NCI-H2227 (cell line): ENCODE data around the gene DAD1.
"Not testable (repeated sequence)": the region's sequence is repeated elsewhere in the genome, so short reads cannot be mapped to it uniquely, and the experiment has no call there.

Experiments used
- DNase-seq: peaks from one replicate; lab custom pipeline; 2025; ENCODE audit not compliant: unreplicated experiment; lab: John Stamatoyannopoulos, UW

DAD1 gene

DNA sequence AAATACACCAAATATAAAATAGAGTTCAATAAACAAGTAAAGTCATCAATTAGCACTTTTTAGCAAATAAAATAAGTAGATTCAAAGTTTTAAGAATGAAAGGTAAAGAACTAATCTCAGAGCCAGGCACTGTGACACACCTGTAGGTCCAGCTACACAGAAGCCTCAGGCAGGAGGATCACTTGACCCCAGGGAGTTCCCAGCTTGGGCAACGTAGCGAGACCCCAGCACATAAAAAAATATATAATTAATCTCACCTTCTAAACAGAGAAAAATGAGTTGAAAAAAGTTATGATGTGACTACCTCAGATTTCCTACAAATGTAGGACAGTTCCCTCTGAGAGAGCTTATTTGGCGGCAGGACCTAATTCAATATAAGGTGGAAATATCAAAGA is 19.3 kb downstream of the DAD1 start:
- DNase-seq: no peak

DNA sequence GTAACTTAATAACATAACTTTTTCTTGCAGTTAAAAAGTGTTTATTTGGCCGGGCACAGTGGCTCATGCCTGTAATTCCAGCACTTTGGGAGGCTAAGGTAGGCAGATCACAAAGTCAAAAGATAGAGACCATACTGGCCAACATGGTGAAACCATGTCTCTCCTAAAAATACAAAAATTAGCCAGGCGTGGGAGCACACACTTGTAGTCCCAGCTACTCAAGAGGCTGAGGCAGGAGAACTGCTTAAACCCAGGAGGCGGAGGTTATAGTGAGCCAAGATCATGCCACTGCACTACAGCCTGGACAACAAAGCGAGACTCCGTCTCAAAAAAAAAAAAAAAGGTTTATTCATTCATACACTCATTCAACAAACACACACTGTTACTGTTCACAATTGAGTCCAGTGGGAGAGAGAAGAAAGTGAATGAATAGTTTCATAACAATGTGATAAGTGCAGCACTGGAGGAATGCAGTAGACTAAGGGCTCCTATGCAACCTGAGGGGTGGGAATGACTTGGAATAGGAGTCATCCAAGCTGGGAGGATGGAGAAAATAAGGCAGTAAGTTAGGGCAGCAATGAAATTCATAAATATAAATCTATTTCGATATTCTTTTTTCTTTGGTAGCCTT is 19.8 kb downstream of the DAD1 start:
- no peak for DNase-seq

DNA sequence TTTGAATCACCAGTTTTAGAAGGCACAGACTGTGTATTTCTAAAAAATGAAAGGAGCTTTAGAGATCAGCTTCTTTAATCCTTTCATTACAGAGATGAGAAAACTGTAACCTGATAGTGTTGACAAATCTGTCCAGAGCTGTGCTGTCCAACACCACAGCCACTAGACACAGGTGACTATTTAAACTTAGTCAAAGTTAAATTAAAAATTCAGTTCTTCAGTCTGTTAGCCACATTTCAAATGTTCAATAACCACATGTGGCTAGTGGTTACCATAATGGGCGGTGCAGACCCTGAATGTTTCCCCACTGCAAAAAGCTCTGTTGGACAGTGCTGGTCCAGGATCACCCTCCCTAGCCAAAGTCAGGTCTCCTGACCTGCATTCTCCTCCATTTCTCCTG is 21.6 kb downstream of the DAD1 start:
- no peak for DNase-seq

DNA sequence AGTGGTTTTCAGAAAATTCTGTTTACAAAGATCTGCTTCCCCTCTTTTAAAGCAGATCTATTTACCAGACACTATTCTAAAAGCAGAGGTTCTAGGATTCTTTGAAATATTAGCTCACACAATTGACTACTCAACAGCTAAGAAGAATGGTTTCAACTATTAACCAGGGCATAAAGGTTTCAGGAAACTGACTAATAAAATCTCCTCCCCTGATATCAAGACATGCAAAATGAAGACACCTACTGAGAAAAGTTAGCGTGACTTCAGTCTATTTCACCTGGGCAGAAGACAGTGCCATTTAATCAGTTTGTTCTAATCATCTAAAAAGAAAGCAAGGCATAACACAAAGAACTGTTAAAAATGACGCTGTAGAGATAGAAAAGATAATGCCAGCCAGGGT is 22.2 kb downstream of the DAD1 start:
- DNase-seq: no peak

DNA sequence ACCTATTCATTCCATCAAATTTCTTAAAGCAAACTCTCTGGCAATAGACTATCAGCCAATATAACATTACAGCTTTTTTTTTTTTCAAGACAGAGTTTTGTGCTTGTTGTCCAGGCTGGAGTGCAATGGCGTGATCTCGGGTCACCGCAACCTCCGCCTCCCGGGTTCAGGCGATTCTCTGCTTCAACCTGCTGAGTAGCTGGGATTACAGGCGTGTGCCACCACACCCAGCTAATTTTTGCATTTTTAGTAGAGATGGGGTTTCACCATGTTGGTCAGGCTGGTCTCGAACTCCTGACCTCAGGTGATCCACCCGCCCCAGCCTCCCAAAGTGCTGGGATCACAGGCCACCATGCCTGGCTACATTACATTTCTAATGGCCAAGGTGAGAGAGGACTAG is 22.8 kb downstream of the DAD1 start:
- DNase-seq: not testable (repeated sequence)

DNA sequence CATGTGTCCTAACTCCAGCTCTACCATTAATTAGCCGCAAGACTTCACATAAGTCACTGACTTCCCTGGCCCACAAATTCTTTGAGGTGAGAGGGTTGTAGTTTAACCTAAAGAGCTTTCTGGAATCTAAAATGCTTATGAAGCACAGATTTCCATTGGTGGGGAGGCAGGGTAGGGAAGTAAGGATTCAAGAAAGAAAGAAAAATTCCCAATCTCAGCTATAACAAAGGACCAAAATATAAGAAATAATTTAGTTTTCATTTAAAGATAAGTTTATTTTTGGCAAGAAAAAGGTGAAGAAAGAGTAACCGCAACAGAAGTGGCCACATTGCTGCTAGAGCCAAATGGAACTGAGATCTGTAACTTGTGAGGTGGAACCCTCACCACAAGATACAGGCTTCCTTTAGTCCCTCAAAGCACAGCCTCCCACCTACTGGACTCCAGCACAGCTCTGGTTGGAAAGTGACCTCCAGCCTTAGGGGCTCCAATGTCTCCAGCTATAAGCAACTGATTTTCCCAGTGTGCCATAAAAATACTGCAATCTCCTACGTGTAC is 23.6 kb downstream of the DAD1 start:
- DNase-seq: no peak

DNA sequence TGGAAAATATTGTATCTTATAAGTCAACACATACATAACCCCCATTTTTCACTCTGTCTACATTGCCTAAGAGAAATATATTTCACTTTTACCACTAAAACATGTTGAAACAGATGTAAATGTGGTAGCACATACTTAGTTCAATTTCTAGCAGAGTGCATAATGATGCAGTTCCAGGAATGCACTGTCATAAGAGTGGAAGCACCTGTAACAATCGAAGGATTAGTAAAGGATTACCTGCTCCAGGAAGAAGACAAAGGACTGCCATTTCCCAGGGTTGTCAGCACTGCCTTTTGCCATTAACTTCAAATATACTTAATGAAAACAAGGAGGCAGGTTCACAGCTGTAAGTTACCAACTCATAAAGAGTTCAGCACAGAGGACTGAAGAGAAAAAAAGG is 24.6 kb downstream of the DAD1 start:
- DNase-seq: no peak

DNA sequence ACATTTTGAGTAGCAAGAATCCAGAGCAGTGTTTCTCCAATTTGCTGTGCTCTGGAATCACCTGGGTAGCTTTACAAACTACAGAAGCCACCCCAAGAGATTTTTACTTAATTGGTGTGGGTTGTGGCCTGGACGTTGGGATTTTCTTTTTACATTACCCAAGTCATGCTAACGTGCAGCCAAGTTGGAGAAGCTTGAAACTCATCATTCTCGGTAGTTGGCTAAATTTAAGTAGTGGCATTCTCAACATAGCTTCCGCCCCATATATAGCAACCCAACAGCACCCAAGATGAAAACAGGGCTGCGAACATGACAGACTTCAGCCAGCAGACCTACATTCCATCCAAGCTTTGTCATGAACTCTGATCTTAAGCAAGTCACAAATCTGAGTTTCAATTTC is 25.0 kb downstream of the DAD1 start:
- no peak for DNase-seq

DNA sequence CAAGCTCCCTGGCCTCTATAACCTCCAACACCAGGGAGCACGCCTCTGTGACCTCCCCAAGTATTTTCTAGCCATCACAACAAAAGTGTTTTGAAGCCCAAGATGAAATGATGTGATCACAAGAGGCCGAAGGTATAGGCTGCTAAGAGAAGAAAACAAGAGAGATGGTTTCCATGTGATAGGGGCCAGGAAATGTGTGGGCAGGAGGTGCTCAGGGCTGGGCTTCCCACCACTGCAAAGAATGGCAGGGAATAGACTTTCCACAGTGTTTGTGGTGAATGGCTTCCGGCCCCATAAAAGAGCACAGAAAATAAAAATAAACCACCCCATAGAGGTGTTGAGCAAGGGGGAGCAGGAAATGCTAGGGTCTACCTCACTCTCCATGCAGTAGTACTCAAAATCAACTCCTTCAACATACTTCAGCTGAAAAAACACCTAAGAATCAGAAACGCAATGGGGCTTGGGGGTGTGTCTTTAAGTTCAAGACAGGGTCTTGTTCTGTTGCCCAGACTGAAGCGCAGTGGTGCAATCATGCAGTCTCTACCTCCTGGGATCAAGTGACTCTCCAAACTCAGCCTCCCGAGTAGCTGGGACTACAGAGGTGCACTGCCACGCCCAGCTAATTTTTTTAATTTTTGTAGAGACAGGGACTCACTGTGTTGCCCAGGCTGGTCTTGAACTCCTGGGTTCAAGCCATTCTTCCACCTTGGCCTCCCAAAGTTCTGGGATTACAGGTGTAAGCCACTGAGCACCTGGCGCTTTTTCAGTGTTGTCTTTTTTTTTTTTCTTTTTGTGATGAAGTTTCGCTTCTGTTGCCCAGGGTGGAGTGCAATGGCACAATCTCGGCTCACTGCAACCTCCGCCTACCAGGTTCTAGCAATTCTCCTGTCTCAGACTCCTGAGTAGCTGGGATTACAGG is 27.1 kb downstream of the DAD1 start:
- no peak for DNase-seq

DNA sequence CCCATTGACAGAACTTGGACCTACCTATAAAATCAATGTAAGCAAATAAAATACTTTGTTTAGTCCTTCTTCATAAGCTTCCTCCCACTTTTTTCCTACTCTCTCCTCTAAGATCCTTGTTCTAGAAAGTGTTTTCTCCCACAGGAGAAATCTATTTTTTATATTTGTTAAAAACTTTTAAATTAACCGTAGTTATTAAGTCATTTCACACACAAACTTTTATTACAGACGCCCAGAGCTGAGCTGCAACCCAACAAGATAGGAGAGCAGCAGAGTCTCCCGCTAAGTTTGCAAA is 27.7 kb downstream of the DAD1 start:
- DNase-seq: no peak

DNA sequence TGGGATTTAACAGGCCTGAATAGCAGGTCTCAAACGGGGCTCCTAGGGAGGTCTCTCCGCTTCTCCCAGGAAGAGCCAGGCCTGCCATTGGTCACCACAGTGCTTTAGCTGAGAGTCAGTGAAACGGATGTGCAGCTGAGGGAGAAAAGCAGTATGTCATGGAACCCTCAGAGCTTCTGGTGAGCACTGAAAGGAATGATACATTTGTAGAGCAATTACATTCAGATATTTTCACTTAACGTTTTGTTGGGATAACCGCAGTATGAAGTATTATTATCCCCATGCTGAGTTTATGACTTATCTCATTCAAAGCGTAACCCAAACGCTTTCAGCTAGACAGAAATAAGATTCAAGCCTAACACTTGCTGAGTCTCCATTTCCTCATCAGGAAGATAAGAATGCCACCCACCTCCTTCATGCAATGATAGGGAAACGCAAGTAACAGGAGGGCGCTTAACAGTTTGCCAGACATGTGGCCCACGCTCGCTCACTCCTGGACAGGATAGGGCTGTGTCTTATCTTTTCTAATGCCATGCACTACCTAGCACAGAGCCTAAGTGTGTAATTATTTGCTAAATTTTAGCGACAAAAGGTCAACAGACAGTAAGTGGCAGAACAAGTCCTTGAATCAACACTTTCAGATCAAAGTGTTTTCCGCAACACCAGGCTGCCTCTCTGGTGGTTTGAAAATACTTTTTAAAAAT is 28.2 kb downstream of the DAD1 start:
- no peak for DNase-seq

DNA sequence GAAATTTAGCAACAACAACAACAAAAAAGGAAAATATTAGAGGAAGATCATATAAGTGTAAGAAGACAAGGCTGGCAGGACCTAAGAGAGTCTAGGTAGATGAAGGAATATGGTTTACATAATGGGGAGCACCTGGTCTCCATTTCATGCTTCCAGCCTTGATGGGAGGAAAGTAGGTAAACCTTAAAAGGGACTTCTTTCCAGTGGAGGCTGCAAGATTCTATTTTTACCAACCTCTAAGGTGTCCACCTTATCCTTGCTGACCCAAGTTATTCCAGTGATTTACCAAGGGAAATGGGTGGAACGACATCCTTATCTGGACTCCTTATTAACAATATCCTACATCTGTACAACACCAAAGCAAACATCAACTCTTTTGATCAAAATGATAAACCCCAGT is 30.0 kb downstream of the DAD1 start:
- no peak for DNase-seq

DNA sequence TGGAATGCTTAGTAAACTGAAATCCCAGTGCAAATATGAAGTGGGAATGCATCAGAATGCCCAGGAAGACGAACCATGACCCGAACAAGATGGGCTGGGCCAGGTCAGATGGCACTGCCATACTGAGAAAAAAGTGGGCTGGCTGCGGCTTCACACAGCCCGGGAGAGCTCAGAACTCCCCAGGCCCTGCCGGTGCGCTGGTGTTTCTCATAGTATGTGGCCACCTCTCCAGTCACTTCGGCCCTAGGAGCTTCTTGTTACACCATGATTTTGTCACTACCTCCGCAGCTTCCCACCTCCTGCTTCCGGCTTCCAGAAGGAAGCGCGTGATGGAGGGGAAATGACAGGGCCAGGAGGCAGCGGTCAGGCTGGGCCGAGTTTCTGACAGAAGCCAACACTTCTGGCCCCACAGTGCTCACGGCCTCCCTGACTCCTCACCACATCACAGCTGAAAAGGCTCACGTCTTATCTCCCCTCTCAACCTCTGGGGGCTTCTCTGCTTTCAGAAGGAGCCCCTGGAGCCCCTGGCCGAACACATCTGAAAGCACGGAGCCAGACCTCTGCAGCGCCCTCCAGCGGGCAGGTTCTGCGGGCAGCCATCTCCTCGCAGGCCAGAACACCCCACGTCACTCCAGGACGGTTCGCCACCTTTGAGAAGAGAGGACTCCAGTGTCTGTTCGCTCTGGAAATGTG is 30.7 kb downstream of the DAD1 start:
- DNase-seq: no peak

DNA sequence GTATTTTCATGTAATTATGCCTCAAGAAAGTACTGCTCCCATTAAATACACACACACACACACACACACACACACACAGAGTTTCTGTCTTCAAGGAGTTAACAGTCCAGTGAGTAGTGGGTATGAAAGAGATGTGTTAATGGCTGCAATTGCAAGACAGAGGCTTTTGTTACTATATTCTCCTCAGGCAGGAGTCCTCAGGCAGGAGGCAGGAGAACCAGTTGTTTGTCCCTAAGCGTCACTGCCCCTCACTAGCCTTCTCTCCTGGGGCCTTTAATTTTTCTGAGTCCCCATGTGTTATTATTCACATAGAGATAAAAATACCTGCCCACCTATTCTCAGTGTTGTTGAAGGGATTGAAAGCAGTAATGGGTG is 31.2 kb downstream of the DAD1 start:
- DNase-seq: no peak

DNA sequence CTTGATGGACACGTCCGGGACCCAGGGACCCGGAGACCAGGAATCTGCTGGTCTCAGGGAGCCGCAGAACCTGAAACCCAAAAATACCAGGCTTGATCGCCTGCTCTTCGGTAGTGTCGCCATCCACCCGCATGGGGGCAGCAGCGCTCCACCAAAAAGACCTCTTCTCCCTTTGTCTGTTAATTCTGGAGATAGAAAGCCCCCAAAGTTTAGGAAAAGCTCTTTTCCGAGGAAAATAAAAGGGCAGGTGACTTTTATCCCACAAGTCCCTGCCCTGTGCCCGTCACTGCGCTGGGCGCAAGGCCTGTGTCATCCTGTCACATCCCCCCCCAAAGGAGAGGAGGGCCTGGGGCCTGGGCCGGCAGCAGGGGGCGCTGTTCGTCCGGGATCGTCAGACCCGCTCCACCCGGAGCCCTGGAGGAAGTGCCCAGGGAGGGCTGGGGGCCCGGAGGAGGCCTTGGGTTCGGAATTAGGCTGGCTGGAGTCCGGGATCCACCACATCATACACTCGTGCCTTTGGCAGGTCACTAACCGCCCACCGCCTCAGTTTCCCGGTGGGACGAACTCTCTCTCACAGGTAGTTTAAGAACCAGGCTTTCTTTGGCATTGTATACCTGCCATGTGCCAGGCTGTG is 31.9 kb downstream of the DAD1 start:
- peak; percentile 82 for DNase-seq

DNA sequence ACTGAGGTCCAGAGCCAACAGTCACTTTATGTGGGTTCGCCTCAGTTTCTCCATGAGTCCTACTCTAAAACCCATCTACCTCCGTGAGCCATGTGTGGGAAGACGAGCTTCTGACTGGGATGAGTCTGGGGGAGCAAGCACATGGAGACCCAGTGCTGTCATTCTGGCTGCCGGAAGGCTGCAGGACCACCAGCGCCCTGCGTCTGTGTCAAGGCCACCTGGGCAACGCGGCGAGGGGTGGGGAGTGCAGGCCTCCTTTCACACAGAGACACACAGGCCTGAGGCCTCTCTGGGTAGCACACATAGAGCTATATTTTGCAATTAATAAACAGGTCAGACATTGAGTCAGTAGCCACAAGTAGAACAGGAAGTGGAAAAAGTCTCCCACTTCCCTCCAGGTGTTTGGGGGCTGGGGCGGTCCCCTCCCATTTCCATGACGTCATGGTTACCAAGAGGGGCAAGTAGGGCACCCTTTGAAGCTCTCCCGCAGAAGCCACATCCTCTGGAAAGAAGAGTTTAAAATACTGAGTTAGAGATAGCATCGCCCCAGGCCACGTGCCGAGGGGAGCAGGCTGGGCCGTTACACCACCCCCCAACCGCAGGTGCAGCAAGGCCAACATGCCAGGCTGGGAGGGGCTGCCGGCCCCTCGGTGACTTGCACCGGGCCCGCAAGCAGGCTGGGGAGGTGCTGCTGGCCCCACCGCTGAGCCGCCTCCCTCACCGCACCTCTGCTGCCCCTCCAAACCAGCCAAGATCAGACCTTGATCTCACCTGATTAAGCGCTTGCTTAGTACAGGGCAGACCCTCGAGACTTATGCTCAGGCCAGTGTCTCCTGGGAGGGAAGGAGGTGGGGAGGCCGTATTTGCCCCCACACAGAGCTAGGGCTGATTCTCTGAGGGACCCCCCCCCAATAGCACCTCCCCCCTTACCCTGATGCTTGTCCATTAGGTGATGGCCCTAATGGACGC is 32.7 kb downstream of the DAD1 start:
- no peak for DNase-seq

DNA sequence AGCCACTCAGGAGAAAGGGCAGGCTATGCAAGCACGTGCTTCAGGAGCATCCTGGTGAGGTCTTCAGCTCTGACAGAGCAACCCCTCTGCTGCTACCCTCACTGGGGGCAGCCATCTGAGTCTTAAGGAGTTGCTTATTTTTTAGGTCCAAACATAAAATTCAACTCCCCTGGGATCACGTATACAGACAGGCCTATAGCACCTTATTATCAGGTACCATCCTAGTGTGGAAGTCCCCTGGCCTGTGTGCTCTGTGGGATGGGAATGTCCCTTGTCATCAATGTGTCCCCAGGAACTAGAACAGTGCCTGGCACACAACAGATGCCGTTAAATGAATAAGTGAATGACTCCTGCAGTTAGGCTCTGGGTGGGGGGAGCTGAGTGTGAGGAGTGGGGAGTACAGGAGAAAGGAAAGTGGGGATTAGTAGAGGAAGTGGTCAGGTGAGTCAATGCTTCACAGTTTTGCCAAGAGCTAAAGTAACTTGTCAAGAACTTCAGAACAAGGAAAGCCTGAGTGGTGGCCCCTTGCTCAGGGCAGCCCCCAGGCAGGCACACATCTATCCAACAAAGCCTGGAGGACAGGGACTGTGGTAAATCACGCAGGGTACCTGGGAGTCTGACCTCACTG is 33.5 kb downstream of the DAD1 start:
- no peak for DNase-seq

DNA sequence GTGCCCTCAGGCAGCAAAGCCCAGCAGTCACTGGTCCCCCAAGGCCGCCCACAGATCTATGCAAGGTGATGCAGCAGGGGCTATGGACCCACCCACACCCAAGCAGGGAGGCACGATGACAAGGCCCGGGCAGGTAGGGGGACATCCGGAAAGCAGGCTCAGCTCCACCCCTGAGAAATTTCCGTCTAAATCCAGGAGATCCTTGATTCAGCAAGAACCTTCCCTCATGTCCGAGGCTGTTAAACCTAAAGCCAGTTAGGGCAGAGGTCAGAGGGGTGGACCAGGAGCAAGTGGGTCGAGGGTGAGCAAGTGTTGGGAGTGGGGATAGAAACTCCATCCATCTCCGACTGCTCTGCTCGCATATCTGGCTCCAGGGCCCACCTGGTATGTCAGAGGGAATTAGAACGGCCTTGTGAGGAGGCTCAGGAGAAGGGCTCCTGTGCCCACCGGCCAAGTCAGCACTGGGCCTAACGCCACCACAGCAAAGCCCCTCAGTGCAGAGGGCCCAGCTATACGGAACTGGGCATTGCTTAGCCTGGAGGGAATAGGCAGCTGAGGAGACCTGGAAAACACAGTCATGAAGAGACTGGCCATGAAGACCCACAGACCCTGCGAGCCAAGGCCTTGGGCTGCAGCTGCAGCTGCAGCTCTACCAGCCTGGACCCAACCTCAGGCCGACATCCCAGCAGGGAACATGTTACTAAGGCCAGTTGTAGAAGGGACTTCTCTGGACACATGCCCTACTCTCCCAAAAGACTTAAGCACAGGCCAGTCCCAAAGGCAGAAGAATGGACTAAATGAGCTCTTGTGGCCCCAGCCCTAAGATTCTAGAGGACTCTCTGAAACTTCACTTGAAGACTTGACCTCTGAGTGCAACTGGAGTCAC is 34.3 kb downstream of the DAD1 start:
- no peak for DNase-seq
